ENCODE measurements around the gene OR6X1.

The OR6X1 gene, protein sequence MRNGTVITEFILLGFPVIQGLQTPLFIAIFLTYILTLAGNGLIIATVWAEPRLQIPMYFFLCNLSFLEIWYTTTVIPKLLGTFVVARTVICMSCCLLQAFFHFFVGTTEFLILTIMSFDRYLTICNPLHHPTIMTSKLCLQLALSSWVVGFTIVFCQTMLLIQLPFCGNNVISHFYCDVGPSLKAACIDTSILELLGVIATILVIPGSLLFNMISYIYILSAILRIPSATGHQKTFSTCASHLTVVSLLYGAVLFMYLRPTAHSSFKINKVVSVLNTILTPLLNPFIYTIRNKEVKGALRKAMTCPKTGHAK

DNA sequence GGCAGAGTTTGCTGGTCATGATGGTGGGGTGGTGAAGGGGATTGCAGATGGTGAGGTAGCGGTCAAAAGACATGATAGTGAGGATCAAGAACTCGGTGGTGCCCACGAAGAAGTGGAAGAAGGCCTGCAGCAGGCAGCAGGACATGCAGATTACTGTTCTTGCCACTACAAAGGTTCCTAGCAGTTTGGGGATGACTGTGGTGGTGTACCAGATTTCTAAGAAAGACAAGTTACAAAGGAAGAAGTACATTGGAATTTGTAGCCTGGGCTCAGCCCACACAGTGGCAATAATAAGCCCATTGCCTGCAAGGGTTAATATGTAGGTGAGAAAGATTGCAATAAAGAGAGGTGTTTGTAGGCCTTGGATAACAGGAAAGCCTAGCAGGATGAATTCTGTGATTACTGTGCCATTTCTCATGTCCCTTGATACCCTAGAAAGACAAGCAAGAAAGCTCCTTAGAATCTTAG, at the start of gene OR6X1:
OR6X1 (minus strand) TSS at position 418 of the 468 bp plus-strand sequence; CDS start at position 418, 0 bp downstream.
- no peak for DNase-seq (ENCODE audit: low read depth)

- no peak for DNase-seq (ENCODE audit: low read depth)
Observed at GRCh38 chr11:123801765-123802164, 47.4 kb upstream of the OR6X1 start.

- no peak for DNase-seq (ENCODE audit: low read depth)
Observed at GRCh38 chr11:123800036-123800435, 45.7 kb upstream of the OR6X1 start.

GRCh38 chr11:123799438-123799837, 45.1 kb upstream of the OR6X1 start:
- no peak for DNase-seq (ENCODE audit: low read depth)

DNA sequence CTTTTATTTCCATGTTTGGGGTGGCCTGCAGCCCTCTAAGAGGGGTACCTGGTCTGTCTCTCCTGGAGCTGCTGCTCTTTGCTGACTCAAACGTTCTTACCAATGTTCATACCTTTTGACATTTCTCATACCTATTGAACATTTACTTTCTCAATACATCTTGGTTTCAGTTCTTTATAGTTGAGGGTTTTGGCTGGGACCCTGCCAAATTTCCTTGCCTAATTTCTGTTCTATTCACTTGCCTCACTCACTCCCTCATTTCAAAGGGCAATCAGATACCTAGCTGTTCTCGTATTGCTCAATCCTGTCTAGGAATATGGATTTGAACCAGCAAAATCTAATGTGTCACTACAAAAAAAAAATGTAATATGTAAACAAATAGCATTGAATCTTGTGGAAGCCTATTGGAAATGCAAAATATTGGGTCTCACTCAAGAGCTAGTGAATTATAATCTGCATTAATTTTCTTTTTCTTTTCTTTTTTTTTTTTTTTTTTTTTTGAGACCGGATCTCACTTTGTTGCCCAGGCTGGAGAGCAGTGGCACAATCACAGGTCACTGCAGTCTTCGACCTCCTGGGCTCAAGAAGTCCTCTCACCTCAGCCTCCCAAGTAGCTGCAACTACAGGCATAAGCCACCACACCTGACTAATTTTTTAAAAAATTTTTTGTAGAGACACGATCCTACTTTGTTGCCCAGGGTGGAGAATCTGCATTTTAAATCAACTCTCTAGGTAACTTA, 44.4 kb upstream of the OR6X1 start:
- no peak for DNase-seq (ENCODE audit: low read depth)

DNA sequence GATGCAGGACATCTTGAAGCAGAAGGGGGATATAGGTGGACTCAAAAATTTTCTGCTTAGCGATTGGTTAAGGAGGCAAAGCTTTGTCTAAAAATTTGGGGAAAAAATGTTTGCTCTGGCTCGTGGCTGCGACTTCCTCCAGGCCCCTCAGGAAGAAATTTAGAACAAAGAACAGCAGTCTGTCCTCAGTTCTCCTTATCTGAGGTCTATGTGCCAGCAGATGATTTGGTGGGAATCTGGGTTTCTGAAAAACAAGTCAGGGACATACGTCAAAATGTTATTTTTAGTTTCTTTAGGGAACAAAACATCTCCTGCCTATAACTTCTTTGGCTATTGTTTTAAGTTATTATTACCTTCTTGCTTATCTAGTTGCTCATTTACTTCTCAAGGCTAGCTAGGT, 43.8 kb upstream of the OR6X1 start:
- no peak for DNase-seq (ENCODE audit: low read depth)

GRCh38 chr11:123797541-123797940, 43.2 kb upstream of the OR6X1 start:
- DNase-seq (ENCODE audit: low read depth), result no peak

GRCh38 chr11:123797114-123797513, 42.8 kb upstream of the OR6X1 start:
- DNase-seq (ENCODE audit: low read depth), result no peak

DNA sequence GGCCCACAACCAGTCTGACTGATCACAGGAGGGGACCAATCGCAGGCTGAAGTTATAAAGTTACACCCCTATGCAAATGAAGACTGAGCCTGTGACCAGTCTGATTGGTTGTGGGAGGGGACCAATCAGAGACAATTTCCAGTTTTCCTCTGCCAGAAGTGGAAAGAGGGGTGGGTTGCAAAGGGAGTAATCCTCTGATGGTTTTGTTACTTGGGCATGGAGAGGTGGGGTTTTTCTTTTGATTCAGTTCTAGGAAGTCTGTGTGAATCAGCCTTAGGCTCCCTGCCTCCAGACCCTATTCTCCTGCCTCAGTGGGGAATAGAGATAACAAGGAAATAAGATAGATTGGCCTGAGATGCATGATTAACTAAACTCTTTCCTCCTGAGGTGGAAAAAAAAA, 41.9 kb upstream of the OR6X1 start:
- no peak for DNase-seq (ENCODE audit: low read depth)

DNA sequence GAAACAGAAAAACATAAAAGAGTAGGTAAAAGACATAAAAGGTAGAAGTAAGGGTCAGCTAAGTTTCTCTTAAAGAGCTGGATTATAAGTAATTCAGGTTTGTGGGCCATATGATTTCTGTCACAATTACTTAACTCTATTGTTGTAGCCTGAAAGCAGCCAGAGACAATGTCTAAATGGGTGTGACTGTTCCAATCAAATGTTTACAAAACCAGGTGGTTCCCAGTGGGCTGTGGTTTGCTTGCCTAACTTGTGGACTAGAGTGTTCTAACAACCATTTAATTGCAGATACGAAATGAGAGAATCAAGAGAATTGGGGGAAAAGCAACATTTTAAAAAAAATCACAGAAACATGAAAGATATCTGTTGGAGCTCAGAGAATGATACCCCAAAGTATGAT, 29.2 kb upstream of the OR6X1 start:
- no peak for DNase-seq (ENCODE audit: low read depth)

- DNase-seq (ENCODE audit: low read depth), result no peak
Observed at GRCh38 chr11:123778511-123778910, 24.2 kb upstream of the OR6X1 start.

DNA sequence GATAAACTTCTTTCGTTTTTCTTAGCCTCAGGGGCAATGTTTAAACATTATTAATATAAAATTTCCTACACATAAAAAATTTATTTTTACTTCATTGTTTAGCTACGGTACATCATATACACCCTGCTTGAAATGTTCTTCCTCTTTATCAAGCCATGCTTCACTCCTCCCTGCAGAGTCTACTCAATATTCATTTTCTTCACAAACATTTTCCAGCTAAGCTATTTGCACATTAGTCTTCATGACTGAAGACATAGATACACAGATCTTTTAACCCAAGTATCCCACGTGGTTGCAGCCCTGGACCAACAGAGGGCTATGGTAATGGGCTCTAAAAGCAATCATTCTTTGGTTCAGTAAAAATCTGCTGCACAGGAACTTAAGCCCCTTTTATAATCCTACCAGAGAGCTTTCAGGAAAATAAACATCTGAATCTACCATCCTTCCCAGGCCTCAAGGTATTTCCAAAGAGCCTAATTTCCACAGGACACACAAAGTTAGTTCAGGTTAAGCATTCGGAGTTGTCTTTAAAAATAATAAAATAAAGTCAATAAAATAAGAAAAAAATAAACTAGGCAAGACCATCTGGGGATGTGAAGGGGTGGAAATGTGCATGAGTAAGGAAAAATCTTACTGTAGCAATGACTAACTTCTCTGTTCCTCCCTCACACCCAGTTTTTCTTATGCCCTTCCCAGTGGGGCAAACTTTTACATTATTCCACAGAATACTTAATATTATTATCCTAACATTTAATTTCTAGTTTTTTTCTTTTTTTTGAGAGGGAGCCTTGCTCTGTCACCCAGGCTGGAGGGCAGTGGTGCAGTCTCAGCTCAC, 21.6 kb upstream of the OR6X1 start:
- no peak for DNase-seq (ENCODE audit: low read depth)

GRCh38 chr11:123775289-123775688, 21.0 kb upstream of the OR6X1 start:
- no peak for DNase-seq (ENCODE audit: low read depth)

GRCh38 chr11:123773959-123774358, 19.6 kb upstream of the OR6X1 start:
- DNase-seq (ENCODE audit: low read depth), result no peak

- DNase-seq (ENCODE audit: low read depth), result no peak
Observed at GRCh38 chr11:123773026-123773425, 18.7 kb upstream of the OR6X1 start.

- DNase-seq (ENCODE audit: low read depth), result no peak
Observed at GRCh38 chr11:123771664-123772063, 17.3 kb upstream of the OR6X1 start.

GRCh38 chr11:123770712-123771111, 16.4 kb upstream of the OR6X1 start:
- DNase-seq (ENCODE audit: low read depth), result no peak

GRCh38 chr11:123765601-123766000, 11.3 kb upstream of the OR6X1 start:
- no peak for DNase-seq (ENCODE audit: low read depth)

DNA sequence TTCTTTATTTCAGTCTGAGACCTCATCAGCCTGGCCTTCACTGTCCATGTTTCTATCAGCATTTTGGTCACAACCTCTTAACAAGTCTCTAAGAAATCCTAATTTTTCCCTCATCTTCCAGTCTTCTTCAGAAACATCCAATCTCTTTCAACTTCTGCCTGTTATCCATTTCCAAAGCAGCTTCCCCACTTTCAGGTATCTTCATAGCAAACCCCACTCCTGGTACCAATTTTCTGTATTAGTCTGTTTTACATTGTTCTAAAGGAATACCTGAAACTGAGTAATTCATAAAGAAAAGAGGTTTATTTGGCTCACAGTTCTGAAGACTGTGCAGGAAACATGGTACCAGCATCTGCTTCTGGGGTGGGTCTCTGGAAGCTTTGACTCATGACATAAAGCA, 8.1 kb upstream of the OR6X1 start:
- DNase-seq (ENCODE audit: low read depth), result no peak

GRCh38 chr11:123760894-123761293, 6.6 kb upstream of the OR6X1 start:
- DNase-seq (ENCODE audit: low read depth), result no peak

DNA sequence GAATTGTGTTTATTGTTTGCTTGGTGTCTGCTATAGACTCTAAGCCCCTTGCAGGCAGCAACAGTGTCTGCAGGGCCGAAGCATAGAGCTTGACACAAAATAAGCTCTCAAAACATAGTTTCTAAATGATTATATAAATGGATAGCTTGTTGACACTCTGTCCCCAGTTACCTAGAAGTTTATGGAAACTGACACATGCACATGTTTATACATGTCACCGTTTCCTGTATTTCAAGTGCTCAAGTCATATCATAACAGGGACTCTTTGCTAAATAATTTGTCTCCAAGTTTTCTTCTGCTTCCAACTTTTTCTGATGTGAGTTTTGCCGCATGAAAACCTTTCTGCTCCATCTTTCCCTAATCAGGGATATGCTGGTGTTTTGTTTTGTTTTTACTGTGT, 3.7 kb upstream of the OR6X1 start:
- DNase-seq (ENCODE audit: low read depth), result no peak

DNA sequence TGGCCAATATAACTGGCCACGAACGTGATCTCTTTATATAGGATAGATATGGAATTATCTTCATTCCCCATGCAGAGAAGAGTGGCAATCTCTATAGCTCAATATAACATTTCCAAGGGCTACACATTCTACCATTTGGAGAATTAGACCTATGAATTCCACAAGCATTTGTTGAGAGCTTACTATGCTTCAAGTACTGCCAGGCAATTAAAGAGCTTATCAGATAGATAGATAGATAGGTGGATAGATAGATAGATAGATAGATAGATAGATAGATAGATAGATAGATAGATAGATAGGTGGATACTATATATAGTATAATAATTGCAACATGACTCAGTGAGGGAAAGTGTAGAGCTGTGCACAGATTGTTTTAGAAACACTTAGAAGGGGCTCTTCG, 1.5 kb upstream of the OR6X1 start:
- no peak for DNase-seq (ENCODE audit: low read depth)

DNA sequence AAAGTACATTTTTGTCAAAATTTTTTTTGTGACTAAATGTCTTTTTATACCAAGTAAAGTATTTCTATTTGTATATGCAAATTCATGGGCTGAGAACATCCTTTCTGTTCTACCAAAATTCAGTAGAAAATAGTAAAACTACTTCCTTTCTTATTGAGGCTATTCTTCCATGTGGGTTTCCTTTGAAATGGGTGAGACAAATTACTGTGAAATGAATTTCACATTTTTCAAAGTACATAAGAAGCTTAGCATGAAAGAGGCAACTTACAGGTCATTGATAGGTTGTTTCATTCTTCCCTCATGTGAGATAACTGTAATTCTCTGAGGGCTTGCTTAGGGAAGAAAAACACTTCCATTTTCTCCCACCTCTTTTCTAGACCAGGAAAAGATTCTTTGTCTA, 1.0 kb upstream of the OR6X1 start:
- DNase-seq (ENCODE audit: low read depth), result no peak

Measured in GM04504 (cell line).